HG03175 (cell line): Measurements from ENCODE around the gene SELENOW.
A peak's percentile ranks its signal among the peaks of the same experiment; 100 is the strongest.
"Not testable (repeated sequence)": the region's sequence is repeated elsewhere in the genome, so short reads cannot be mapped to it uniquely, and the experiment has no call there.

Experiments
- ATAC-seq: cut with Tn5 transposase; IDR thresholded peaks from one replicate; pipeline ENCODE4 v1.9.1; 2021; ENCODE audit warnings: mild to moderate bottlenecking, moderate library complexity; ENCODE audit not compliant: unreplicated experiment

Gene SELENOW

DNA sequence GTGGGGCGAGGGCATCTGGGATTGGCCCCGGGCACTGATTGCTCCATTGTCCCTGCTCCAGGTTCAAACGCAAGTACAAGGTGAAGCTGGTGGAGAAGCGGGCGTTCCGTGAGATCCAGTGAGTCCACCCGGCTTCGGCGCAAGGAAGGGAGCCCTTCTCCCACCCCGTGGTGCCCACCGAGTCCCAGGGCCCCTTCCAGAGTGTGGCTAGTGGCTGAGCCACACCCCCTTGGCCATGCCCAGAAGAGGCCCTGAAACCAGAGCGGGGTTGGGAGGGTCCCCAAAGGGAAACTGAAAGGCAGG is 21.9 kb upstream of the SELENOW start:
- no peak for ATAC-seq

DNA sequence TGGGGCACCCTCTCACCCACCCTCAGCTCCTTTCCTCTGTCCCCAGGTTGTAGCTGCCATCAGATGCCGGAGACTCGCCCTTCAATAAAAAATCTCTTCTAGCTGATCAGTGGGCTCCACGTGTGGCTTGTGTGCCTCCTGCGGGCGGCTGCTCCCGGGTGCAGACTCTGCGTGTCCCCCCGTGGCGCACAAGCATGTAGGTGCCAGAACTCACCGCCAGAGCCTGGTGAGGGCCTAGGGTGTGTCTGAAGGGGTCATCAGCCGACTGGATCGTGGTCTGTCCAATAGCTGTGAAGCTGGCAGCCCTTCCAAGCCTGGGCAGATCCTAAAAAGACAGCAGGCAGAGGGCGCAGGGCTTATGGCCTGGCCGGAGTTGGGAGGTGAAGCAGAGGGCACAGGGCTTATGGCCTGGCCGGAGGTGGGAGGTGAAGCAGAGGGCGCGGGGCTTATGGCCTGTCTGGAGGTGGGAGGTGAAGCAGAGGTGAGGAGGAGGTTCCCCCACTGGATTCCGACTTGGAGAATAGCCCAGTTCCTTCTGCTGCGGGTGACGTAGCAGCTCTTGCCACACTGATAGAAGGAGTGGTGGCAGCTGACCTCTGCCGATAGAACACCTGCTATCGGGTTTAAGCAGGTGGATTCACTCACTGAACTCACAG is 21.4 kb upstream of the SELENOW start:
- no peak for ATAC-seq

- no peak for ATAC-seq
These were observed 20.7 kb upstream of the SELENOW start for GRCh38 chr19:47757617-47758442.

GRCh38 chr19:47758443-47758804 is 20.1 kb upstream of the SELENOW start:
- no peak for ATAC-seq

GRCh38 chr19:47760632-47760999 is 17.9 kb upstream of the SELENOW start:
- ATAC-seq, result no peak

GRCh38 chr19:47761566-47761965 is 16.9 kb upstream of the SELENOW start:
- no peak for ATAC-seq

GRCh38 chr19:47762151-47762550 is 16.4 kb upstream of the SELENOW start:
- ATAC-seq, result no peak

GRCh38 chr19:47762615-47763308 is 15.7 kb upstream of the SELENOW start:
- ATAC-seq, result no peak

- ATAC-seq, result not testable (repeated sequence)
These were observed 13.8 kb upstream of the SELENOW start for GRCh38 chr19:47764705-47765104.

GRCh38 chr19:47765523-47766358 is 12.8 kb upstream of the SELENOW start:
- no peak for ATAC-seq

- ATAC-seq, result no peak
These were observed 12.2 kb upstream of the SELENOW start for GRCh38 chr19:47766359-47766620.

GRCh38 chr19:47766670-47767069 is 11.8 kb upstream of the SELENOW start:
- ATAC-seq, result no peak

GRCh38 chr19:47767349-47767748 is 11.2 kb upstream of the SELENOW start:
- no peak for ATAC-seq

GRCh38 chr19:47768604-47769003 is 9.9 kb upstream of the SELENOW start:
- no peak for ATAC-seq

DNA sequence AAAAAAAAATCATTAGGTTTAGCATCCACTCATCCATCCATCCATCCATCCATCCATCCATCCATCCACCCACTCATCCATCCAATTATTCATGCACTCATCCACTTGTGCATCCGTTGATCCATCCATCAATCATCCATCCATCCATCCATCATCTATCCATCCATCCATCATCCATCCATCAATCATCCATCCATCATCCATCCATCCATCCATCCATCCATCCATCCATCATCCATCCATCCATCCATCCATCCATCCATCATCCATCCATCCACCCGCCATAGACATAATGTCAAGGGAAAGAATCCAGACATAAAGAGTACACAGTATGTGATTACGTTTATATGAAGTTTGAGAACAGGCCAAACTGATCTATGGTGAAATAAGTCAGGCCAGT is 9.0 kb upstream of the SELENOW start:
- no peak for ATAC-seq

DNA sequence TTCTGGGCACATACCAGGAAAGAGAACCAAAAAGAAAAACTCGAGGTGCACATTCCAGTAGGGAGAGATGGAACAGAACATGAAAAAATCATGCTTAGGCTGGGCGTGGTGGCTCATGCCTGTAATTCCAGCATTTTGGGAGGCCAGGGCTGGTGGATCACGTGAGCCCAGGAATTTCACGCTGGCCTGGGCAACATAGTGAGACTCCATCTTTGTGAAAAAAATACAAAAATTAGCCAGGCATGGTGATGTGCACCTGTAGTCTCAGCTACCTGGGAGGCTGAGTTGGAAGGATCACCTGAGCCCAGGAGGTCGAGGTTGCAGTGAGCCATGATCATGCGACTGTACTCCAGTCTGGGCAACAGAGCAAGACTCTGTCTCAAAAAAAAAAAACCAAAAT is 7.2 kb upstream of the SELENOW start:
- ATAC-seq, result not testable (repeated sequence)

DNA sequence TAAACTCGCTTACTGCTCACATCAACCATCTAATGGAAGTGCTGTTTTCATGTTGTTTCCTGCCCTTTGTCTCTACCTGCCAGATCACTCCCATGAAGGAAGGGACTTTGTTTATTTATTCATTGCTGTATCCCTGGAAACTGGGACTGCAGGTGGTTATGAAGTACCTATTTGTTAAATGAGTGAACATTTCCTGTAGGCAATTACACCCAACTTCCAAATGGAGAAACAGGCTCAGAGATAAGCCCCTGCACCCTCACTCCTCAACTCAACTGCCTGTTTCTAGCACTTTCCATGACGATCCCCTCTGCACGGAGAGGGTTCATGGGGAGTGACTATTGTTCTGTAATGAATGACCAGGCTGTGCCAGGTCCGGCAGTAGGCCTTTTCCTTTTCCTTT is 1.9 kb upstream of the SELENOW start:
- no peak for ATAC-seq

- not testable (repeated sequence) for ATAC-seq
These were observed 1.1 kb upstream of the SELENOW start for GRCh38 chr19:47777245-47778048.

GRCh38 chr19:47778954-47779351 is 450 bp downstream of the SELENOW start:
- peak; percentile 11 for ATAC-seq

- no peak for ATAC-seq
These were observed 1.2 kb downstream of the SELENOW start for GRCh38 chr19:47779524-47780214.
